GM18870 (cell line): Measurements from ENCODE around the gene GSX2.
"Not testable (repeated sequence)": the region's sequence is repeated elsewhere in the genome, so short reads cannot be mapped to it uniquely, and the experiment has no call there.

Source experiments
- ATAC-seq: cut with Tn5 transposase; IDR thresholded peaks from one replicate; pipeline ENCODE4 v1.9.1; 2021; ENCODE audit warnings: moderate library complexity; ENCODE audit not compliant: unreplicated experiment

Gene GSX2

GRCh38 chr4:54099748-54100574, at the start of gene GSX2:
GSX2 (plus strand) TSS chr4:54100163; CDS start chr4:54100345, 182 bp downstream.
- no peak for ATAC-seq

DNA sequence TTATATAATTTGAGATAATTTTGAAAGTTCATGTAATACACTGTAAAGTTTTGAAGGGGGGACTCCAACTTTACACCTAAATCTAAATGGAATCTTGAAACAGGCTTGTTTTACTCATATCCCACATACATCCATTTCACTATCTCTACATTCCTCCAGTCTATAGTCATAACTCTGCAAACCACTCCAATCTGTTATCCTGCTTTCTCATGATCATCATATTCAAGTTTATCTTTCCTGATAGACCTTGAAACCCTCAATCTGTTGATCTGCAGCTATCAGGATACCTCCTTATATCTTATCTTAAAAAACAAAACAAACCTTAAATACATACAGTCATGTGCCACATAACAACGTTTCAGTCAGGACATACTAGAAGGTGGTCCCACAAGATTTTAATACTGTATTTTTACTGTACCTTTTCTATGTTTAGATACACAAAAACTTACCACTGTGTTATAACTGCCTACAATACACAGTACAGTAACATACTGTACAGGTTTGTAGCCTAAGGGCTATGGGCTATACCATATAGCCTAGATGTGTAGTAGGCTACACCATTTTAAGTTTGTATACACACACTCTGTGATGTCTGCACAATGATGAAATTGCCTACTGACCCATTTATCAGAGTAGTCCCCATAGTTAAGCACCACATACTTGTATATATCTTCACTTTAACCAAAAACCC, 49.6 kb upstream of the GSX2 start:
- ATAC-seq = no peak

- not testable (repeated sequence) for ATAC-seq
Observed at GRCh38 chr4:54053322-54053721, 46.6 kb upstream of the GSX2 start.

DNA sequence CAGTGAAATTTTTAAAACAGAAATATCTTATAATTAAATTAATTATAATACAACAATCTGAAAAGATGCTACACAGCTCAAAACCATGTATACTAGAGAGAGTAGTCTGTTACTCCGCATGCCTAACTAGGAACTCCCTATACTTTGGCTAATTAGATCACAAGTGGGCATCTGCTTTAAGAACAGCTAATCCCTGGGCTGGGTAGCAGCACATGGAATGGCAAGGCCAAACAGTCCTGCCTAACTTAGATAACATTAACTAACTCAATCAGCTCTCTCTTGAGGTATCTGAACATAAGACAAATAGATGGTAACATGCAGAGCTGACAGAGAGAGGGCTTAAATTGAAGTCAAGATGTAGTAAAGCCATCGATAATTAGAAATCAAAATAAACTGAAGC, 45.5 kb upstream of the GSX2 start:
- ATAC-seq = no peak

DNA sequence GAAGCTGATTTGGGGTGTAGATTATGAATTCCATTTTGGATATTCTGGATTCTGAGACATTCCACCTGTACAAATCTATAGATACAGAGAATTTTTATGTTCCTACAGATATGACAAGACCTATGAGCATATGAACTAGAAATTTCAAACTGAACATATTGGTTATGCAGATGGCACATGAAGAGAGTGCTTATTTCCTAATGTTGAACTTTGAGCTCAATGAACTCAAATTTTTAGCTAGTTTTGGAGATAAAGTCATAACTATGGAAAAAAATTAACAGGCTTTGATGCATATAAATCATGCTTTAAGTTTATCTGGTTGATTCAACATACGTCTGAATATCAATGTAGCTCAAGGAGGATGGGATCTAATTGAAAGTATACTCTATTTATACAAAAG, 44.5 kb upstream of the GSX2 start:
- ATAC-seq = no peak

GRCh38 chr4:54056360-54056759, 43.6 kb upstream of the GSX2 start:
- no peak for ATAC-seq

DNA sequence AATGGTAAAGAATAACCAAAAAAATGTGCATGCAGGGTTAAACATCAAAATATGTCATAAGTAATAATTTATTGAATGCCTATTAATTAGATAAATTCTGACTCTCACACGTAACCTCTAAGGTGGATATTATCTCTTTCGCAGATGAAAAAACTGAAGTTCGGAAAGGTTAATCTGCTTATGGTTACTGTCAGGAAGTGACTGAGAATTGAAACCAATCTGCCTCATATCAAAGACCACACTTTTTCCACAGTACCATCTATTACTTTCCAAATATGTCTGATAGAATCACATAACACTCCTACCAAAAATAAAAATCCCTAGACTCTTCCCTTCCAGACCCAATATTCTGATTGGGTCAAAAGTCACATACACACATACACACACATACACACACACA, 41.8 kb upstream of the GSX2 start:
- no peak for ATAC-seq

DNA sequence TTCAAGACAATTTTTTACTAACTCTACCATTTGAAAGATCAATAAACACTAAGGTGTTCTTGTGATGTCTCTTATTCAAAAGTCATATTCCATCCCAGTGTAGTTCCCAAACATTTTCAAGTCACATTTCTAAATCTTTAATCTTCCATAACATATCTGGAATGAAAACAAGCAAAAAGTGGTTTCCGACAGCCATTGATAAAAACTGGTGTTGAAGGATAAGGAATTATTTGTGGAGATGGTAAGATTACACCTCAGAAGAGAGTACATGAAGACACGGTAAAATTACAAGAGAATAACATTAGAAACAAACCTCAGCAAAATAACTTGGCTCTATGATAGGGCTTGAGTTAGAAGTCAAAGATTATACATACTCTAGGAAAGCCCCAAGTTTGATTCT, 39.8 kb upstream of the GSX2 start:
- ATAC-seq = no peak

DNA sequence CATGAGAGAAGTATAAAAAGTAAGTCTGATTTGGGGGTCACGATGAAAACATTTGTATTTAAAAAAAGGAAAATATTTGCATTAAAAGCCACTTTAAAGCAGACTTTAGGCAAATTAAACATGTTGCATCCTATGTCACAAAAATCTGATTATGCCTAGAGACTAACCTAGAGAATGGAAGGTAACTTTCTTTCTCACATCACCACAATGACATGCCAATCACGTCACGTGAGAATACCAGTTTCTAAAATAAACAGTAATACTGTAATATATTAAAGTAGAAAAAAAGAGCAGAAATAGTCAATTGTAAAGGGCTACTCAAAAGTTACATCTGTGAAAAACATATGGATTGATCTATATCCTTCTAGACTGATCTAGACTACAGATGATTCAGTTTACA, 38.9 kb upstream of the GSX2 start:
- ATAC-seq = no peak

GRCh38 chr4:54061873-54062272, 38.1 kb upstream of the GSX2 start:
- no peak for ATAC-seq

GRCh38 chr4:54062392-54062791, 37.6 kb upstream of the GSX2 start:
- no peak for ATAC-seq

DNA sequence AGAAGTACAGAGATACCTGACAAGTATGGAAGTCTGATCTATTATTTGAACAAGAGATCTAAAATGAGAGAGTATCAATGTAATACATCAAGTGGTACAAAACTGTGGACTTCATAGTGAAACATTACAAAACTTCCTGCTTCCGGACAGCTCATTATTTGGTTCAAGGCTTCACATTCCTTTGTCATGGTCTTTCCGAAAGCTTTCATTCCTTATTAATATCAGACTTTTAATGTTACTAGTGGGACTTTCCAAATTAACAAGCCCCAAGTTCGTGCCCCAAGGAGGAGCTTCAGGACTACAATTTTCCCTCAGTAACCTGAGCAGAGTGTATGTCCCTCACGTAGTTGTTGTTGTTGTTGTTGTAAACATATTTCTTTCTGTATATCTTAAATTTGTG, 36.7 kb upstream of the GSX2 start:
- ATAC-seq = no peak

GRCh38 chr4:54063737-54064316, 36.1 kb upstream of the GSX2 start:
- peak; percentile 32 for ATAC-seq

DNA sequence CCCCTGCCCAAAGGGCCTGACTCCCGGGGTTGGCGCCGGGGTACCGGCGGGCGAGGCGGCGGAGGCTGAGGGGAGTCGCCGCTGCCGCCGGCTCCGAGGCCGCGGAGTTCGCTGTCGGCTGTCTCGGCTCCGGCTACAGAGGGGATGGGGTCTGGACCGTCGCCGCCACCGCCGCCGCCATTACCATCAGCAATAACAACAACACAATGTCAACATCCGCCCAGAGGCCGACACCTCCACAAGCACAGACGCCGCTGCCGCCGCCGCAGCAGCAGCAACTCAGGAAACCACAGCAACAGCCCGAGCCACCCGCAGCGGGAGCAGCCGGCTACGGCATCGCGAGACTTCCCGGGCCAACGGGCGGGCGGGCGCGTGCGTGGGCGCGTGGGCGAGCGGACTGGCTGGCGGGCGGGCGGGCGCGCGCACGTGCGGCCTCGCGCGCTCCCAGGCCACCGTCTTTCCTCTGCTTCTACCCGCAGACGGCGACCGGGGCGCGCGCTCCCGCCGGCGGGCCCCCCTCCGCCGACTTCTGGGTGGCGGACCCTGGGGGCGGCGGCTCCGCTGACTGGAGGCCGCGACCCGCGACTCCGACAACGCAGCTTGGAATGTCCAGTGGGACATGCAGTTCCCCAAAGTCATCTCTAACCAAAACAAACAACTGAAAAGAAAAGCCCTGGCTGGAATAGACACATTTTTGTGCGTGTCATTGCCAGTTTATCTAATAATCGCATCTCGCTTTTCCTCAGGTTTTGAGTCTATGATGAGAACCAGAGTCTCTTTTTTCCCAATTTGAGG, 35.4 kb upstream of the GSX2 start, which contains the start of gene CHIC2:
Gene CHIC2 (minus strand): TSS at position 289 of the 795 bp plus-strand sequence. CDS start 305 bp downstream, outside the sequence.
- peak; percentile 95 for ATAC-seq

DNA sequence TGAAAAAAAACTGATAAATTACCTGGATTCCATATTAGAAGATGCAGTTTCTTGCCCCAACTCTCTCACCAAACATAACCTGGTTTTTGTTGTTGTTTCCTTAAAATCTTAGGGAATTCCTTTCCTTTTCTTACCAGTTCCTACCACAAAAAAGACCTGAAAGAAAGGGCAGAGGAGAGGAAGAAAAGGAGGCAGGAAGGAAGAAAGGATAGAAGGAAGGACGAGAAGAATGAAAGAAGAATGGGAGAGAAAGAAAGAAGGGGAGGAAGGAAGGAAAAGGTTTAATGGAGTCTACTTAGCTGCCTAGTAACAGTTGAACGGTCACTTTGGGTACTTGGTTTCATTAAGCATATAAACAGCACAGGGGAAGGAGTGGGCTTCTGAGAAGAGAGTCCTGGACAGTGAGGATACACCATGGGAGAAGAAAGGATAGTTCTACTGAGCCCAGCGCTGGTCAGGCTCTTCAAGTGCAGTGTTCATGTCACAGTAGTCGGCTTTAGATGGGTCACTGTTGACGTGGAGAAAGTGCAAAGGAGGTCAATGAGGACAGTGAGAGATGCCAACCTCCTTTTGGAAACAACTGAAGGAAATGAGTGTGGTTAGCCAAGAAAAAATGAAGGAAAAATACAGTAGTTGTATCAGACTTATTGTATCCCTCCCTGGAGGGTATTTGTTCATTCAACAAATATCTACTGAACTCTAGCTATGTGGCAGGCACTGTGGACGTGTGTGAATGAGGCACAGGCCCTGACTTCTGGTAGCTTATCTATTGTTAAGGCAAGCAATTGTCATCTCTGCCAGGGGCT, 34.5 kb upstream of the GSX2 start:
- ATAC-seq = no peak

GRCh38 chr4:54066088-54066415, 33.9 kb upstream of the GSX2 start:
- ATAC-seq = no peak

DNA sequence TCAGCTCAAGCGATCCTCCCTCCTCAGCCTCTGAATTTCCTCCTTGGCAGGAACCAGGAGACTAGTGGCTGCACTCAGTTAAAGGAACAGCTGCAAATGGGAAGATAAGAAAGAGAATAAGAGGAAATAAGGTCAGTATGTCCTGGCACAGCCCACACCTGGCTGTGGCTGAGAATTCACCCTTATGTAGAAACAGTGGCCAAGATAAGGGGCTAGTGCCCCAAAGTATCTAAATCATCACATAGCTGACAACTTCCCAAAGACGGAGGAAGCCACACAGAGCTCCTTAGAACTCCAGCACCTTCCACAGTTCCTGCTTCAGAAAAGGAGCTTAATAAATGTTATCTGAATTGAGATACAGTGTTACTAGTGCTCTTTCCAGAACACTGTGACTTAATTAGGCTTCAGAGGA, 33.2 kb upstream of the GSX2 start:
- ATAC-seq = no peak

GRCh38 chr4:54067166-54067565, 32.8 kb upstream of the GSX2 start:
- no peak for ATAC-seq

DNA sequence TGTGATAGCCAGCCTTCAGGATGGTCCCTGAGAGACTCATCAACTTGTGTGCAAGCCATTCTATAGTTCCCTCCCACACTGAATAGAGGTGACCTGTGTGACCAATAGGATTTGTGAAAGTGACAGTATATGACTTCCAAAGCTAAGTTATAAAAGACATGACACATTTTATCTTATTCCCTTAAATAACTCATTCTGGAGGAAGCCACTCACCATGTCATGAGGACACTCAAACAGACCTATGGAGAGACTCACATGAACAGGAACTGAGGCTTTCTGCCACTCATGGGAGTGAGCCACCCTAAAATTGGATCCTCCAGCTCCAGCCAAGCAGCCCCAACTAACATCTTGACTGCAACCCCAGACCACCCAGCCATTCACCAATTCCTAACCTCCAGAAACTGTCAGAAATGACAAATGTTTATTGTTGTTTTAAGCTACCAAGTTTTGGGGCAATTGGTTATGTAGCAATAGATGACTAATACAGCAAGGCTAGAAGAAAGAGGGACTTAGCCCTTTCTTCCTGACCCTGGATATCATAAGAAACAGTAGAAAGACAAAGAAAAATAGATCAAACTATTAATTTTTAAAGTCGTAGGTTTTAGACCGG, 26.6 kb upstream of the GSX2 start:
- no peak for ATAC-seq

GRCh38 chr4:54074381-54074780, 25.6 kb upstream of the GSX2 start:
- no peak for ATAC-seq
